ENCODE results near the gene ASPRV1. TPM values are rescaled to one million over a fixed set of nuclear protein-coding genes. Genes with fewer than 3 reads are reported as not detected.
A peak's percentile ranks its signal among the peaks of the same experiment; 100 is the strongest.

Gene ASPRV1
- total and polyA plus RNA-seq, 5 donors, result 0.79 to 1.2 (median 1.1) TPM

GRCh38 chr2:69986691-69987090, 25.3 kb upstream of the ASPRV1 start:
- DNase-seq, result no peak
- 86% methylated on average over 4 of the region's 4 CpGs for WGBS
- no peaks in the 10 kb centered on the region for H3K4me1 ChIP-seq (ENCODE audit: control insufficient read depth, insufficient read depth, low read length)
- H3K4me3 ChIP-seq (ENCODE audit: low read length), result no peak overlapping the region
- H3K27me3 ChIP-seq (ENCODE audit: control insufficient read depth, insufficient read depth), result no peaks in the 10 kb centered on the region
- H3K27ac ChIP-seq (ENCODE audit: low read length), result no peak overlapping the region
- intact Hi-C loops (cut with DNase I), result no loop called here
- H3K9me3 ChIP-seq (ENCODE audit: control insufficient read depth, low read length), result no peaks in the 10 kb centered on the region
- no peak for ATAC-seq

DNA sequence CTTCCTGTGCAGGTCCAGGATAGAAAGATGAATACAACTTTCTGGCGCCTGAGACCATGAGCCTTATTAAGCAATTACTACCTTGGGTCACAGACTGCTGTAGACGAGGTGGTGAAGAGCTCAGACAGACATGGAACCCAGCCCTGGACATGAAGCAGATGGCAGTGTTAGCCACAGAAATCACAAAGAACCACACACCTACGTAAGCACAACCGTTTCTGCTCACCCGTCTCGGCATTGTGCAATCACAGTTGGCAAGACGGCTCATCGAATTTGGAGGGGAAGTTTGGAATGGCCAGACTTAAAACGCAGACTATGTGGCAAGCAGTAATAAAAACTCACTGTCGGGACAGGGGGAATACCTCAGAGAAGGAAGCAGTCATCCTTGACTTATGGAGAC, 24.3 kb upstream of the ASPRV1 start:
- H3K9me3 ChIP-seq (ENCODE audit: control insufficient read depth, low read length), result no peaks in the 10 kb centered on the region
- no peak for ATAC-seq
- no peak overlapping the region for H3K27ac ChIP-seq (ENCODE audit: low read length)
- no peaks in the 10 kb centered on the region for H3K4me1 ChIP-seq (ENCODE audit: control insufficient read depth, insufficient read depth, low read length)
- WGBS, result 86% methylated on average over 10 of the region's 10 CpGs
- H3K4me3 ChIP-seq (ENCODE audit: low read length), result no peak overlapping the region
- no peaks in the 10 kb centered on the region for H3K27me3 ChIP-seq (ENCODE audit: control insufficient read depth, insufficient read depth)
- intact Hi-C loops (cut with DNase I), result no loop called here
- peak; percentile 40 to 71 (median 65) for DNase-seq

- Histone ChIP-seq H3K4me1 (ENCODE audit: control insufficient read depth, insufficient read depth, low read length) (no peaks in the 10 kb centered on the region), H3K9me3 (ENCODE audit: control insufficient read depth, low read length) (no peaks in the 10 kb centered on the region), H3K4me3 (ENCODE audit: low read length) (no peak overlapping the region), H3K27ac (ENCODE audit: low read length) (no peak overlapping the region), H3K27me3 (ENCODE audit: control insufficient read depth, insufficient read depth) (no peaks in the 10 kb centered on the region)
- no peak for DNase-seq
- ATAC-seq, result no peak
- intact Hi-C loops (cut with DNase I), result no loop called here
- WGBS, result 87% methylated on average over 3 of the region's 3 CpGs
These were observed 23.8 kb upstream of the ASPRV1 start for GRCh38 chr2:69985216-69985615.

GRCh38 chr2:69983392-69983966, 22.0 kb upstream of the ASPRV1 start:
- DNase-seq (no peak), ATAC-seq (no peak)
- no peak overlapping the region for H3K4me3 ChIP-seq (ENCODE audit: low read length)
- no peaks in the 10 kb centered on the region for H3K27me3 ChIP-seq (ENCODE audit: control insufficient read depth, insufficient read depth)
- no peaks in the 10 kb centered on the region for H3K4me1 ChIP-seq (ENCODE audit: control insufficient read depth, insufficient read depth, low read length)
- no peak overlapping the region for H3K27ac ChIP-seq (ENCODE audit: low read length)
- intact Hi-C loops (cut with DNase I), result no loop called here
- WGBS, result 94% methylated on average over 3 of the region's 3 CpGs
- H3K9me3 ChIP-seq (ENCODE audit: control insufficient read depth, low read length), result no peaks in the 10 kb centered on the region

DNA sequence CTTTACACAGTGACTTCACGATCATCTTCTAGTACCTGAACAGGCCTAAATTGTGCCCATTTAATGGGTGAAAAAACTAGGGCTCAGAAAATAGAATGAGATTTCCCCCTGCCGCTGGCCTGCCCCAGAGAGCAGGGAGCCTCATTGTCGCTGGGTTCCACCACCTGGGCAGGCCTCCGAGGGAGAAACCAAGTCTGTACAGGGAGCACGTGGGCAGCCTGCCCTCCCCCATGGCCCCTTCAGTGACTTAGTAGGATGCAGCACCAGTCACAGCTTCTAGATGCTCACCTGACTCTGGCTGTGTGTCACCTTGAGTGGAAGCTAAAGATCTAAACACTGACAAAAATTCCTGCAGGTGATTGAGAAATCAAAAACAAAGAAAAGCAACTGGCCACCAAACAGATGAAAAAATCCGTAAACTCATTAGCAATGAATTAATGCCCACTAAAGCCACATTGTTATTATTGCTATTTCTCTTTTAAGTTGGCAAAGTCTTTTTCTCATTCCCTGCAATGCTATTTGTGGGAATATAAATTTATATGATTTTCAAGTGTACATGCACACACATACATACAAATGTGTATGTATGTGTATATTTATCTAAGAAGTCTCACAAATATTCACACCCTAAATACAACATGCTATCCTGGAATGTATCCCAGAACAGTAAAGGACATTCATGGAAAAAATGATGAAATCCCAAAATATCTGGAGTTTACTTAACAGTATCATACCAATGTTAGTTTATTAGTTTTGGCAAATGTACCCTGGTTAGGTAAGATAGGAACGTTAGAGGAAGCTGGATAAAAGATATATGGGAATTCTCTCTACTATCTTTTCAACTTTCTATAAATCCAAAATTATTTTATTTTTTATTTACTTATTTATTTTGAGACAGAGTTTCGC, 18.7 kb upstream of the ASPRV1 start:
- Histone ChIP-seq H3K9me3 (ENCODE audit: control insufficient read depth, low read length) (no peaks in the 10 kb centered on the region), H3K27me3 (ENCODE audit: control insufficient read depth, insufficient read depth) (no peaks in the 10 kb centered on the region), H3K4me1 (ENCODE audit: control insufficient read depth, insufficient read depth, low read length) (no peaks in the 10 kb centered on the region), H3K4me3 (ENCODE audit: low read length) (no peak overlapping the region), H3K27ac (ENCODE audit: low read length) (no peak overlapping the region)
- ATAC-seq (no peak), DNase-seq (no peak)
- intact Hi-C loops (cut with DNase I), result no loop called here
- WGBS, result 82% methylated on average over 8 of the region's 8 CpGs

DNA sequence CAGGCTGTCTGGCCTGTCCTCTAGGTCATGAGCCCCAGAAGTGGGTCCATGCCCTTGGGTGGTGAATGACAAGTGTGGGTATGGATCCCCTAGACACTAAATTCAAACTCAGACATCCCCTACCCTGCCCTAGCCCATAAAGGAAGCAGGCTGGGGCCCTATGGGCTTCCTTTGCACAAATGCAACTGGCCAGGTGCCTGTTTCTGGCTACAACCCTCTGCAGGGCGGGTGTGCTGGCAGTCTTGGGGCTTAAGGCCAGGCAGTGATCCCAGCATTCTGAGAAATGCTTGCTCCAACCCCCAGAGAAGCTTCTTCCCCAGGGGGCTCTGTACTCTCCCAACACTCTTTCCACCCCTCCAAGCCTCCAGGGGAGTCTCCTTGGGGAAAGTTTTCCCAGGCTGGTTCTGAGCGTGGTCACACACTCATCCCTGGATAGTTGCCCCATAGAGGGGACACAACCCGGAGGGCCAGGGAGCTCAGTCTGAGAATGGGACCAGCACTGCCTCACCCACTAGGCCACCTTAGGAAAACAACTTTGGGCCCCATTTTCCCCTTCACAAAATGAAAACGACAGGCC, 16.6 kb upstream of the ASPRV1 start:
- H3K4me1 ChIP-seq (ENCODE audit: control insufficient read depth, insufficient read depth, low read length), result no peaks in the 10 kb centered on the region
- no peak overlapping the region for H3K27ac ChIP-seq (ENCODE audit: low read length)
- no peak overlapping the region for H3K4me3 ChIP-seq (ENCODE audit: low read length)
- intact Hi-C loops (cut with DNase I), result no loop called here
- DNase-seq (no peak), ATAC-seq (no peak)
- WGBS, result 76% methylated on average over 4 of the region's 4 CpGs
- H3K9me3 ChIP-seq (ENCODE audit: control insufficient read depth, low read length), result no peaks in the 10 kb centered on the region
- H3K27me3 ChIP-seq (ENCODE audit: control insufficient read depth, insufficient read depth), result no peaks in the 10 kb centered on the region

GRCh38 chr2:69977186-69977585, 15.8 kb upstream of the ASPRV1 start:
- intact Hi-C loops (cut with DNase I), result no loop called here
- no peaks in the 10 kb centered on the region for H3K27me3 ChIP-seq (ENCODE audit: control insufficient read depth, insufficient read depth)
- no peak overlapping the region for H3K27ac ChIP-seq (ENCODE audit: low read length)
- 86% methylated on average over 8 of the region's 8 CpGs for WGBS
- no peaks in the 10 kb centered on the region for H3K9me3 ChIP-seq (ENCODE audit: control insufficient read depth, low read length)
- no peaks in the 10 kb centered on the region for H3K4me1 ChIP-seq (ENCODE audit: control insufficient read depth, insufficient read depth, low read length)
- ATAC-seq (no peak), DNase-seq (no peak)
- no peak overlapping the region for H3K4me3 ChIP-seq (ENCODE audit: low read length)

- H3K27ac ChIP-seq (ENCODE audit: low read length), result no peak overlapping the region
- no peak for DNase-seq
These were observed 14.5 kb upstream of the ASPRV1 start for GRCh38 chr2:69975853-69976462.

GRCh38 chr2:69975136-69975852, 13.9 kb upstream of the ASPRV1 start:
- H3K27ac ChIP-seq (ENCODE audit: low read length), result no peak overlapping the region
- no peak for DNase-seq
- no peaks in the 10 kb centered on the region for H3K4me1 ChIP-seq (ENCODE audit: control insufficient read depth, insufficient read depth, low read length)
- 86% methylated on average over 12 of the region's 12 CpGs for WGBS
- intact Hi-C loops (cut with DNase I), result no loop called here
- no peaks in the 10 kb centered on the region for H3K9me3 ChIP-seq (ENCODE audit: control insufficient read depth, low read length)
- no peak for ATAC-seq
- H3K27me3 ChIP-seq (ENCODE audit: control insufficient read depth, insufficient read depth), result no peaks in the 10 kb centered on the region
- H3K4me3 ChIP-seq (ENCODE audit: low read length), result no peak overlapping the region

More at GRCh38 chr2:69975853-69976462, 14.5 kb upstream of the ASPRV1 start:
- peak in 1 of 2 donors; percentile 25 for ATAC-seq
- intact Hi-C loops (cut with DNase I), result no loop called here
- Histone ChIP-seq H3K27me3 (ENCODE audit: control insufficient read depth, insufficient read depth) (no peaks in the 10 kb centered on the region), H3K4me3 (ENCODE audit: low read length) (no peak overlapping the region), H3K9me3 (ENCODE audit: control insufficient read depth, low read length) (no peaks in the 10 kb centered on the region), H3K4me1 (ENCODE audit: control insufficient read depth, insufficient read depth, low read length) (no peaks in the 10 kb centered on the region)
- 86% methylated on average over 13 of the region's 13 CpGs for WGBS

GRCh38 chr2:69973335-69973735, 11.9 kb upstream of the ASPRV1 start:
- WGBS, result 72% methylated on average over 4 of the region's 4 CpGs

More at GRCh38 chr2:69973335-69973735, 11.9 kb upstream of the ASPRV1 start:
- intact Hi-C loops (cut with DNase I), result no loop called here
- DNase-seq, result no peak
- no peak for ATAC-seq
- H3K27me3 ChIP-seq (ENCODE audit: control insufficient read depth, insufficient read depth), result no peaks in the 10 kb centered on the region
- H3K27ac ChIP-seq (ENCODE audit: low read length), result no peak overlapping the region
- H3K4me3 ChIP-seq (ENCODE audit: low read length), result no peak overlapping the region
- H3K4me1 ChIP-seq (ENCODE audit: control insufficient read depth, insufficient read depth, low read length), result no peaks in the 10 kb centered on the region
- no peaks in the 10 kb centered on the region for H3K9me3 ChIP-seq (ENCODE audit: control insufficient read depth, low read length)
